AG10803 (cell line): ENCODE results near the gene TAF7L.
"Not testable (repeated sequence)": the region's sequence is repeated elsewhere in the genome, so short reads cannot be mapped to it uniquely, and the experiment has no call there.

Experiments
- DNase-seq: peaks from one replicate; pipeline ENCODE4 v3.0.0; 2010; ENCODE audit warnings: low read depth
- H3K4me3 ChIP-seq: 2 replicates; pipeline ENCODE4 v1.5.1; 2011; ENCODE audit warnings: mild to moderate bottlenecking, low read length, control low read depth
- CTCF ChIP-seq: conservative IDR thresholded peaks from 2 replicates; pipeline ENCODE4 v1.5.1; 2011; ENCODE audit warnings: mild to moderate bottlenecking, low read length, control low read depth, inconsistent platforms

The TAF7L gene

GRCh38 chrX:101290957-101291603 is at the start of gene TAF7L:
TAF7L (minus strand) TSS chrX:101291334; CDS start chrX:101287543, 3,791 bp downstream.
- H3K4me3 ChIP-seq: peak within 1 kb of the TSS; percentile 23

GRCh38 chrX:101337776-101338271 is 46.7 kb upstream of the TAF7L start:
- TF ChIP-seq CTCF: no peak
- no peak for DNase-seq
- no peak overlapping the region for H3K4me3 ChIP-seq

More at GRCh38 chrX:101290957-101291603, at the start of gene TAF7L:
- peak; percentile 0 for DNase-seq
- no peak for TF ChIP-seq CTCF

- DNase-seq, H3K4me3 ChIP-seq: not testable (repeated sequence)
Observed at GRCh38 chrX:101334310-101334709, 43.2 kb upstream of the TAF7L start.

- DNase-seq, H3K4me3 ChIP-seq: not testable (repeated sequence)
Observed at GRCh38 chrX:101326600-101326999, 35.5 kb upstream of the TAF7L start.

GRCh38 chrX:101303790-101304189 is 12.7 kb upstream of the TAF7L start:
- no peak for DNase-seq
- H3K4me3 ChIP-seq: no peak overlapping the region
- no peak for TF ChIP-seq CTCF

- H3K4me3 ChIP-seq, DNase-seq: not testable (repeated sequence)
Observed at GRCh38 chrX:101295603-101296002, 4.5 kb upstream of the TAF7L start.

- peak; percentile 72 for TF ChIP-seq CTCF
- no peak overlapping the region for H3K4me3 ChIP-seq
- DNase-seq: peak; percentile 40
Observed at GRCh38 chrX:101287402-101287801, 3.7 kb downstream of the TAF7L start.

- DNase-seq: no peak
- H3K4me3 ChIP-seq: no peak overlapping the region
- TF ChIP-seq CTCF: no peak
Observed at GRCh38 chrX:101276238-101276637, 14.9 kb downstream of the TAF7L start.

- no peak for TF ChIP-seq CTCF
- DNase-seq: no peak
- no peak overlapping the region for H3K4me3 ChIP-seq
Observed at GRCh38 chrX:101274198-101274597, 16.9 kb downstream of the TAF7L start.
